ENCODE results near the gene CYB561. TPM values are rescaled to one million over a fixed set of nuclear protein-coding genes. Genes with fewer than 3 reads are reported as not detected.

Gene CYB561
- total RNA-seq, 2 donors from 2014 or later: 24.4 to 27.5 TPM

DNA sequence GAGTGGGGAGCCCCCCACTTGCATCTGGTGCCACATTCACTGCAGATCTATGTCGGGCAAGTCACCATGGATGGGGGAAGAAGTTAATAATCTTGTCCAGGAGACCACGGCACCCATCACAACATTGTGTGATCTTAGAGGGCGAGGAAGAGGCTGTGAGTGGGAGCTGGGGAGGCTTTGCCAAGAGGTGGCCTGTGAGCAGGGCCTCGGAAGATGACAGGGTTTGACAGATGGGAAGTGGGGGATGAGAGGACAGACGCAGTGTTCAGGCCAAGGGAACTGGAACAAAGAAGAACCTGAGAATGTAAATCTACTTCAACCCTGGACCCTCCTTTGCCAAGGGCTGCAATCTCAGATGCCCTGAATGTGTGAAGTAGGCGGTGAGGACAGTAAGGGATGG lies 43.2 kb upstream of the CYB561 start:
- H3K27ac Mint-ChIP-seq: no peak overlapping the region
- Histone ChIP-seq H3K9ac (ENCODE audit: extremely low read depth, low read length, poor library complexity, severe bottlenecking) (no peak overlapping the region), H3K9me3 (ENCODE audit: control insufficient read depth, low read length) (no peaks in the 10 kb centered on the region), H3K4me3 (ENCODE audit: low read length) (no peak overlapping the region), H3K4me1 (ENCODE audit: control insufficient read depth, insufficient read depth, low read length) (no peaks in the 10 kb centered on the region), H3K36me3 (ENCODE audit: control insufficient read depth, insufficient read depth, low read length) (no peaks in the 10 kb centered on the region), H3K27me3 (ENCODE audit: control insufficient read depth, insufficient read depth, low read length, poor library complexity, severe bottlenecking) (no peaks in the 10 kb centered on the region), H3K27ac (ENCODE audit: low read depth, low read length) (no peak overlapping the region)
- no peaks in the 10 kb centered on the region for H3K27me3 Mint-ChIP-seq (ENCODE audit: insufficient read depth)
- H3K9me3 Mint-ChIP-seq: no peaks in the 10 kb centered on the region
- peaks cover 5% of the 10 kb centered on the region for H3K4me1 Mint-ChIP-seq
- 83 to 88% methylated on average over 6 of the region's 6 CpGs for WGBS, 2 experiments (ENCODE audit: insufficient coverage in 1 of 2, insufficient read length in 1 of 2)
- H3K36me3 Mint-ChIP-seq (ENCODE audit: low read depth): no peaks in the 10 kb centered on the region
- TF ChIP-seq CTCF (conservative IDR thresholded peaks at IDR 0.05): no peak
- H3K4me3 Mint-ChIP-seq: no peak overlapping the region
- DNase-seq: no peak

GRCh38 chr17:63488851-63489250 lies 42.7 kb upstream of the CYB561 start:
- Histone ChIP-seq H3K9me3 (ENCODE audit: control insufficient read depth, low read length) (no peaks in the 10 kb centered on the region), H3K27me3 (ENCODE audit: control insufficient read depth, insufficient read depth, low read length, poor library complexity, severe bottlenecking) (no peaks in the 10 kb centered on the region), H3K4me1 (ENCODE audit: control insufficient read depth, insufficient read depth, low read length) (no peaks in the 10 kb centered on the region), H3K9ac (ENCODE audit: extremely low read depth, low read length, poor library complexity, severe bottlenecking) (no peak overlapping the region), H3K4me3 (ENCODE audit: low read length) (no peak overlapping the region), H3K36me3 (ENCODE audit: control insufficient read depth, insufficient read depth, low read length) (no peaks in the 10 kb centered on the region), H3K27ac (ENCODE audit: low read depth, low read length) (no peak overlapping the region)
- no peak for DNase-seq
- Mint-ChIP-seq H3K36me3 (ENCODE audit: low read depth) (no peaks in the 10 kb centered on the region), H3K27me3 (ENCODE audit: insufficient read depth) (no peaks in the 10 kb centered on the region), H3K9me3 (no peaks in the 10 kb centered on the region), H3K27ac (no peak overlapping the region), H3K4me3 (no peak overlapping the region), H3K4me1 (peaks cover 5% of the 10 kb centered on the region)
- no peak for TF ChIP-seq CTCF (conservative IDR thresholded peaks at IDR 0.05)
- 93 to 96% methylated on average over 5 to 10 of the region's 10 CpGs for WGBS, 2 experiments (ENCODE audit: insufficient coverage in 1 of 2, insufficient read length in 1 of 2)

GRCh38 chr17:63487014-63487339 lies 40.9 kb upstream of the CYB561 start:
- H3K27me3 ChIP-seq (ENCODE audit: control insufficient read depth, insufficient read depth, low read length, poor library complexity, severe bottlenecking): no peaks in the 10 kb centered on the region
- H3K27ac ChIP-seq (ENCODE audit: low read depth, low read length): no peak overlapping the region
- Mint-ChIP-seq H3K27ac (no peak overlapping the region), H3K36me3 (ENCODE audit: low read depth) (no peaks in the 10 kb centered on the region), H3K27me3 (ENCODE audit: insufficient read depth) (no peaks in the 10 kb centered on the region), H3K4me1 (peaks cover 5% of the 10 kb centered on the region), H3K4me3 (no peak overlapping the region), H3K9me3 (no peaks in the 10 kb centered on the region)
- TF ChIP-seq CTCF (conservative IDR thresholded peaks at IDR 0.05): no peak
- no peak overlapping the region for H3K9ac ChIP-seq (ENCODE audit: extremely low read depth, low read length, poor library complexity, severe bottlenecking)
- no peak for DNase-seq
- H3K4me1 ChIP-seq (ENCODE audit: control insufficient read depth, insufficient read depth, low read length): no peaks in the 10 kb centered on the region
- H3K4me3 ChIP-seq (ENCODE audit: low read length): no peak overlapping the region
- H3K36me3 ChIP-seq (ENCODE audit: control insufficient read depth, insufficient read depth, low read length): no peaks in the 10 kb centered on the region
- H3K9me3 ChIP-seq (ENCODE audit: control insufficient read depth, low read length): no peaks in the 10 kb centered on the region
- WGBS, 2 experiments (ENCODE audit: insufficient coverage in 1 of 2, insufficient read length in 1 of 2): 89 to 100% methylated on average over 5 to 11 of the region's 11 CpGs
